AG04450 (cell line): Measurements from ENCODE around the gene TMEM256. TPM values are rescaled to one million over a fixed set of nuclear protein-coding genes. Genes with fewer than 3 reads are reported as not detected.

Experiments
- CTCF ChIA-PET: fragments of 300-600, 350-600 bp; formaldehyde crosslinking; extraction: SDS; loops from one replicate; lab custom pipeline; 2022; ENCODE audit warnings: antibody characterized with exemption, inconsistent platforms; lab: Charles Lee
- POLR2A ChIA-PET: fragments of 350-600 bp; formaldehyde crosslinking; extraction: SDS; loops from one replicate; lab custom pipeline; 2021; ENCODE audit warnings: antibody characterized with exemption, inconsistent platforms; lab: Yijun Ruan, JAX
- DNase-seq: peaks from one replicate; pipeline ENCODE4 v3.0.0-alpha.2; 2011; ENCODE audit warnings: low read depth, low spot score
- H3K27ac ChIP-seq: one replicate; pipeline ENCODE4 v1.5.1; 2012; ENCODE audit warnings: low read depth, low read length, control low read depth
- H3K27me3 ChIP-seq: one replicate; pipeline ENCODE4 v1.6.0; 2012; ENCODE audit warnings: low read length; ENCODE audit not compliant: control insufficient read depth, insufficient read depth
- H3K4me3 ChIP-seq: 2 replicates; pipeline ENCODE4 v1.5.1; 2011; ENCODE audit warnings: mild to moderate bottlenecking, low read depth, low read length, control low read depth
- H3K9me3 ChIP-seq: 2 replicates; pipeline ENCODE4 v1.5.1; 2012; ENCODE audit warnings: low read length; ENCODE audit not compliant: control insufficient read depth, insufficient read depth
- polyA plus RNA-seq: library from polyadenylated mRNA; depleted of rRNA; stranded (reverse); fragments of >200 nt; gene quantifications from 2 replicates; pipeline ENCODE4 v1.2.3, GENCODE V29; 2011
- TF ChIP-seq, protein P1 (sequence below): IDR thresholded peaks from 2 replicates; pipeline ENCODE4 v1.5.1; 2011; ENCODE audit warnings: low read depth, low read length, control low read depth, inconsistent platforms

The TMEM256 gene
- polyA plus RNA-seq, 1 experiment: 83.8 TPM

GRCh38 chr17:7431231-7431630, 27.3 kb upstream of the TMEM256 start:
- no peak overlapping the region for H3K27ac ChIP-seq
- H3K9me3 ChIP-seq: peaks cover 6% of the 10 kb centered on the region; the same call in 1 of the 2 replicates
- H3K4me3 ChIP-seq: no peak overlapping the region
- DNase-seq: no peak
- ChIA-PET POLR2A (no interaction called here), CTCF (no interaction called here)
- H3K27me3 ChIP-seq: peaks cover 4% of the 10 kb centered on the region
- TF ChIP-seq, protein P1, sequence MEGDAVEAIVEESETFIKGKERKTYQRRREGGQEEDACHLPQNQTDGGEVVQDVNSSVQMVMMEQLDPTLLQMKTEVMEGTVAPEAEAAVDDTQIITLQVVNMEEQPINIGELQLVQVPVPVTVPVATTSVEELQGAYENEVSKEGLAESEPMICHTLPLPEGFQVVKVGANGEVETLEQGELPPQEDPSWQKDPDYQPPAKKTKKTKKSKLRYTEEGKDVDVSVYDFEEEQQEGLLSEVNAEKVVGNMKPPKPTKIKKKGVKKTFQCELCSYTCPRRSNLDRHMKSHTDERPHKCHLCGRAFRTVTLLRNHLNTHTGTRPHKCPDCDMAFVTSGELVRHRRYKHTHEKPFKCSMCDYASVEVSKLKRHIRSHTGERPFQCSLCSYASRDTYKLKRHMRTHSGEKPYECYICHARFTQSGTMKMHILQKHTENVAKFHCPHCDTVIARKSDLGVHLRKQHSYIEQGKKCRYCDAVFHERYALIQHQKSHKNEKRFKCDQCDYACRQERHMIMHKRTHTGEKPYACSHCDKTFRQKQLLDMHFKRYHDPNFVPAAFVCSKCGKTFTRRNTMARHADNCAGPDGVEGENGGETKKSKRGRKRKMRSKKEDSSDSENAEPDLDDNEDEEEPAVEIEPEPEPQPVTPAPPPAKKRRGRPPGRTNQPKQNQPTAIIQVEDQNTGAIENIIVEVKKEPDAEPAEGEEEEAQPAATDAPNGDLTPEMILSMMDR: no peak

DNA sequence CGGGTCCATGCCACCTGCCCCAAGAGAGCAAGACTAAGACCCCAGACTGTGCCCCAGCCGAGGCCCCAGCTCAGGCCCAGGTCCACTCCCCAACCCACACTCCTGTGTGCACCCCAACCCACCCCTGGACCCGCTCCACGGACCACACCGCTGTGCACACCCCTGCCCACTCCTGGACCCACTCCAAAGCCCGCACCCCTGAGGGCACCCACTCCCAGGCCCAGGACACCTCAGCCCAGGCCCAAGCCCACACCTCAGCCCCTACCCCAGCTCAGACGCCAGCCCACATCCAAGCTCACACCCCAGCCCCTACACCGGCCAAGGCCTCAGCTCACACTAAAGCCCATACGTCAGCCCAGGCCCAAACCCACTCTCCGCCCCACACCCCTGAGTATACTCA, 25.8 kb upstream of the TMEM256 start:
- ChIA-PET POLR2A (no interaction called here), CTCF (no interaction called here)
- Histone ChIP-seq H3K9me3 (no peaks in the 10 kb centered on the region; the same call in 1 of the 2 replicates), H3K27ac (no peak overlapping the region), H3K27me3 (peaks cover 3% of the 10 kb centered on the region), H3K4me3 (no peak overlapping the region)
- DNase-seq: no peak
- TF ChIP-seq, protein P1: no peak

DNA sequence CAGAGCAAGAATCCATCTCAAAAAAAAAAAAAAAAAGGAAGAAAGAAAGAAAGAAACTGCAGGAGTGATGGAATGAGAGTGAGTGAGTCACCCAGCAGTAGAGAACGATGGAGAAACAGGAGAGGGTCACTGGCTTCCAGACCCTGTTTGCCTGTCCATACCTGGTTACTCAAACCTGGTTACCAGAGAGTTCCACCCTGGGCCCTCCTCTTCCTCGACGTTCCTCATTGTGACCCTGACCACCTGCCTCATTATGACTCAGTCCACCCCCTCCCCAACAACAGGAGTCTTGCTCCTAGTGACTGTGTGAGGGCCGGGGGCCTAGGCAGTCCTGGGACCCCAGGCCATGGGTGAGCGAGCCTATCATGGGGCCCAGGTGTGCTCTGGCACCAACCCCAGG, 24.7 kb upstream of the TMEM256 start, which contains the start of gene SPEM3:
TSS of gene SPEM3 (plus strand) at position 301 of the 400 bp plus-strand sequence. CDS start at position 347, 46 bp downstream.
- CTCF ChIA-PET: no interaction called here
- POLR2A ChIA-PET: no interaction called here
- TF ChIP-seq, protein P1: no peak
- no peak within 1 kb of the TSS for H3K4me3 ChIP-seq
- peaks cover 3% of the 10 kb centered on the region for H3K27me3 ChIP-seq
- no peak for DNase-seq
- H3K27ac ChIP-seq: no peak within 1 kb of the TSS
- no peaks in the 10 kb centered on the region; the same call in 1 of the 2 replicates for H3K9me3 ChIP-seq

GRCh38 chr17:7427549-7427948, 23.7 kb upstream of the TMEM256 start:
- Histone ChIP-seq H3K4me3 (no peak overlapping the region), H3K9me3 (no peaks in the 10 kb centered on the region; the same call in 1 of the 2 replicates), H3K27ac (no peak overlapping the region), H3K27me3 (peaks cover 3% of the 10 kb centered on the region)
- CTCF ChIA-PET: no interaction called here
- no peak for DNase-seq
- POLR2A ChIA-PET: no interaction called here
- TF ChIP-seq, protein P1: no peak

DNA sequence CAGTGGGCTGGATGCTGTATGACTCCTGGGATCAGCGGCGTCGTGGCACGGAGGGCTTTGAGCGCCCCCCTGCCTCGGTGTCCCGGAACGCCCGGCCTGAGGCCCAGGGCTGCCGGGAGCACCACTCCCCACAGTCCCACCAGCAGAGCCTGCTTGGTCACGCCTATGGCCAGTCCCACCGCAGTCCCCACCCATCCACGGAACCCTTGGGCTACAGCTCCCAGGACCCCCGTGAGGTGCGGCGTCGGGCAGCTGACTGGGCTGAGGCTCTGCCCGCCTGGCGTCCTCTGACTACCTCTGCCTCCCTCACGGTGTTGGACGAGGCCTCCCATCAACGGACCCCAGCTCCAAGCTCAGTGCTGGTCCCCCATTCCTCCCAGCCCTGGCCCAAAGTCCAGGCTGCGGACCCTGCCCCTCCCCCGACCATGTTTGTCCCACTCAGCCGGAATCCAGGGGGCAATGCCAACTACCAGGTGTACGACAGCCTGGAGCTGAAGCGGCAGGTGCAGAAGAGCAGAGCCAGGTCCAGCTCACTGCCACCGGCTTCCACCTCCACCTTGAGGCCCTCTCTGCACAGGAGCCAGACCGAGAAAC, 23.1 kb upstream of the TMEM256 start:
- Histone ChIP-seq H3K4me3 (no peak overlapping the region), H3K27ac (no peak overlapping the region), H3K27me3 (peaks cover 3% of the 10 kb centered on the region), H3K9me3 (no peaks in the 10 kb centered on the region; the same call in 1 of the 2 replicates)
- TF ChIP-seq, protein P1: no peak
- ChIA-PET CTCF (no interaction called here), POLR2A (no interaction called here)
- DNase-seq: no peak
